CD4-positive, alpha-beta T cell (primary cell): ENCODE data around the gene BCL2A1. TPM values are rescaled to one million over a fixed set of nuclear protein-coding genes. Genes with fewer than 3 reads are reported as not detected.
"Not testable (repeated sequence)": the region's sequence is repeated elsewhere in the genome, so short reads cannot be mapped to it uniquely, and the experiment has no call there.

Source experiments
- ATAC-seq: fragments of 200-7000 bp; cut with Tn5 transposase; one replicate; pipeline ENCODE4 v1.10.0; 2022; ENCODE audit warnings: mild to moderate bottlenecking; ENCODE audit not compliant: poor library complexity
- CTCF ChIA-PET: fragments of 350-600 bp; sonication (Branson Sonifier 250); formaldehyde crosslinking; loops from one replicate; lab custom pipeline; 2021; ENCODE audit warnings: antibody characterized with exemption, inconsistent platforms; lab: Charles Lee
- POLR2A ChIA-PET: fragments of 350-600 bp; sonication (Branson Sonifier 250); formaldehyde crosslinking; loops from one replicate; lab custom pipeline; 2021; ENCODE audit warnings: antibody characterized with exemption, inconsistent platforms; lab: Charles Lee
- DNase-seq, 14 experiments: peaks; one replicate each; pipeline ENCODE4 v3.0.0-alpha.2; 2013 to 2020; ENCODE audit warnings: mixed read lengths in 2 of 14
- H3K27ac ChIP-seq, 2 donors: one replicate each; pipeline versions ENCODE4 v1.5.1 to v1.7.0; 2013; ENCODE audit warnings: low read length in 2 of 2, low read depth in 1 of 2, mild to moderate bottlenecking in 1 of 2
- H3K27me3 ChIP-seq, 2 experiments: 1 replicate in 1 of 2; 2 replicates in 1 of 2; pipeline versions ENCODE4 v1.6.1 to v1.7.0; 2013; ENCODE audit warnings: low read length in 2 of 2, control low read depth in 1 of 2, mild to moderate bottlenecking in 1 of 2, moderate library complexity in 1 of 2; ENCODE audit not compliant: insufficient read depth in 2 of 2, control insufficient read depth in 1 of 2
- H3K36me3 ChIP-seq: one replicate; pipeline ENCODE4 v1.6.1; 2013; ENCODE audit warnings: low read length, control low read depth; ENCODE audit not compliant: insufficient read depth
- H3K4me1 ChIP-seq: one replicate; pipeline ENCODE4 v1.6.1; 2013; ENCODE audit warnings: low read length, control low read depth; ENCODE audit not compliant: insufficient read depth
- H3K4me3 ChIP-seq: one replicate; pipeline ENCODE4 v1.5.1; 2013; ENCODE audit warnings: mild to moderate bottlenecking, low read length, moderate library complexity
- H3K9me3 ChIP-seq, 2 experiments: 1 replicate in 1 of 2; 2 replicates in 1 of 2; pipeline versions ENCODE4 v1.6.1 to v1.7.0; 2013; ENCODE audit warnings: low read length in 2 of 2, mild to moderate bottlenecking in 2 of 2, control low read depth in 1 of 2, moderate library complexity in 1 of 2; ENCODE audit not compliant: control insufficient read depth in 1 of 2, insufficient read depth in 1 of 2
- H3K27ac Mint-ChIP-seq: one replicate; pipeline ENCODE4 v1.8.0; 2020; ENCODE audit warnings: mixed read lengths
- H3K27me3 Mint-ChIP-seq: one replicate; pipeline ENCODE4 v1.8.0; 2021; ENCODE audit warnings: mixed read lengths
- H3K36me3 Mint-ChIP-seq: one replicate; pipeline ENCODE4 v1.8.0; 2021; ENCODE audit warnings: low read depth, mixed read lengths
- H3K4me1 Mint-ChIP-seq: one replicate; pipeline ENCODE4 v1.8.0; 2021; ENCODE audit warnings: low read depth, mixed read lengths
- H3K4me3 Mint-ChIP-seq: one replicate; pipeline ENCODE4 v1.8.0; 2020; ENCODE audit warnings: mild to moderate bottlenecking, mixed read lengths
- H3K9me3 Mint-ChIP-seq: one replicate; pipeline ENCODE4 v1.8.0; 2020; ENCODE audit warnings: mixed read lengths
- intact Hi-C, 2 experiments: fragments of 100-400 bp; cut with DNase I in 1 of 2; cut with micrococcal nuclease in 1 of 2; formaldehyde crosslinking; loops; one replicate each; pipeline versions ENCODE4 v1.15.1 to v1.9.0; 2023 to 2025; cut with DNase I, micrococcal nuclease
- total RNA-seq, 174 experiments: library from RNA in 2 of 174; stranded (reverse) in 2 of 174; gene quantifications; one replicate each; pipeline ENCODE4 v1.2.3 and lab custom pipeline; 2021 to 2026
- TF ChIP-seq, protein P1 (sequence below): fragments of 200-600 bp; IDR thresholded peaks from one replicate; pipeline ENCODE4 v1.8.0; 2022; ENCODE audit warnings: antibody characterized with exemption, mild to moderate bottlenecking

BCL2A1 gene
- total RNA-seq, 2 experiments from 2014 or later: 18.7 to 20.0 TPM

DNA sequence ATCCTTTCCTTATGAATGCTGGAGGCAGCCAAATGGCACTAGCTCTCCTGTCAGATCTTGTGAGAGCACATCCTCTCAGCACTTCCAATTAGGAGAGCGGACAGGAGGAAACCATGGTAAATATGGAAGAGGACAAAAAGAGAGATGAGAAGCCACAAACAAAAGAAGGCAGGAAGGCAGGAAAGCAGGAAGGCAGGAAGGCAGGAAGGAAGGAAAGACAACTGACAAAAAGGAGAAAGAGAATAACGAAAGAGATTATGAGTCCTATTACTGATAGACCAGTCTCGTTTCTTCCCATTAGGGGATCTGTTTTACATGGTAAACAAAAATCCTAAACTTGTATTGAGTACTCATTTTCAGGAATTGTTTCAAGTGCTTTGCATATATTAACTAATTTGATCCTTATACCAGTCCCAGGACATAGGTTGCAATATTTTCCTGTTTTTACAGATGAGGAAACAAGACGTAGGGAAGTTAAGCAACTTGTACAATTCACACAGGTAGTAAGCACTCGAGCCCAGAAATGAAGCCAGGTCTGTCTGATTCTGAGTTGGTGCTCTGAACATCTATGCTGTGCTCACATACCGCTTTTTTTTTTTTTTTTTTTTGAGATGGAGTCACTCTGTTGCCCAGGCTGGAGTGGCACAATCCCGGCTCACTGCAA, 4.2 kb downstream of the BCL2A1 start:
- H3K36me3 Mint-ChIP-seq: peaks cover 3% of the 10 kb centered on the region
- H3K27ac ChIP-seq: peak overlapping the region; percentile 37 to 43
- no peaks in the 10 kb centered on the region for H3K9me3 ChIP-seq
- ATAC-seq (no peak), DNase-seq (no peak)
- no peak overlapping the region for H3K4me3 ChIP-seq
- intact Hi-C loops: loop anchor here in 1 of 2 experiments (2.0 to 5.0 kb wide), 2 partner anchors 42 to 91 kb away; partner anchors contain the start of gene ZFAND6
- H3K27me3 ChIP-seq: no peaks in the 10 kb centered on the region
- no peaks in the 10 kb centered on the region for H3K9me3 Mint-ChIP-seq
- H3K4me1 Mint-ChIP-seq: peaks cover 68% of the 10 kb centered on the region
- H3K4me3 Mint-ChIP-seq: peak overlapping the region; percentile 85
- peak overlapping the region; percentile 86 for H3K27ac Mint-ChIP-seq
- CTCF ChIA-PET: interaction anchor here (1.5 to 1.8 kb wide), 2 partner anchors 35 to 44 kb away, joined by 3 to 4 read pairs; no protein-coding TSS in a partner anchor
- POLR2A ChIA-PET: interaction anchor here (1.9 to 6.8 kb wide), 2 partner anchors 44 to 70 kb away, joined by 24 to 135 read pairs; partner anchors contain the start of gene MTHFS
- H3K36me3 ChIP-seq: no peaks in the 10 kb centered on the region
- TF ChIP-seq, protein P1, sequence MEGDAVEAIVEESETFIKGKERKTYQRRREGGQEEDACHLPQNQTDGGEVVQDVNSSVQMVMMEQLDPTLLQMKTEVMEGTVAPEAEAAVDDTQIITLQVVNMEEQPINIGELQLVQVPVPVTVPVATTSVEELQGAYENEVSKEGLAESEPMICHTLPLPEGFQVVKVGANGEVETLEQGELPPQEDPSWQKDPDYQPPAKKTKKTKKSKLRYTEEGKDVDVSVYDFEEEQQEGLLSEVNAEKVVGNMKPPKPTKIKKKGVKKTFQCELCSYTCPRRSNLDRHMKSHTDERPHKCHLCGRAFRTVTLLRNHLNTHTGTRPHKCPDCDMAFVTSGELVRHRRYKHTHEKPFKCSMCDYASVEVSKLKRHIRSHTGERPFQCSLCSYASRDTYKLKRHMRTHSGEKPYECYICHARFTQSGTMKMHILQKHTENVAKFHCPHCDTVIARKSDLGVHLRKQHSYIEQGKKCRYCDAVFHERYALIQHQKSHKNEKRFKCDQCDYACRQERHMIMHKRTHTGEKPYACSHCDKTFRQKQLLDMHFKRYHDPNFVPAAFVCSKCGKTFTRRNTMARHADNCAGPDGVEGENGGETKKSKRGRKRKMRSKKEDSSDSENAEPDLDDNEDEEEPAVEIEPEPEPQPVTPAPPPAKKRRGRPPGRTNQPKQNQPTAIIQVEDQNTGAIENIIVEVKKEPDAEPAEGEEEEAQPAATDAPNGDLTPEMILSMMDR: no peak
- peaks cover 30% of the 10 kb centered on the region for H3K4me1 ChIP-seq
- no peaks in the 10 kb centered on the region for H3K27me3 Mint-ChIP-seq

DNA sequence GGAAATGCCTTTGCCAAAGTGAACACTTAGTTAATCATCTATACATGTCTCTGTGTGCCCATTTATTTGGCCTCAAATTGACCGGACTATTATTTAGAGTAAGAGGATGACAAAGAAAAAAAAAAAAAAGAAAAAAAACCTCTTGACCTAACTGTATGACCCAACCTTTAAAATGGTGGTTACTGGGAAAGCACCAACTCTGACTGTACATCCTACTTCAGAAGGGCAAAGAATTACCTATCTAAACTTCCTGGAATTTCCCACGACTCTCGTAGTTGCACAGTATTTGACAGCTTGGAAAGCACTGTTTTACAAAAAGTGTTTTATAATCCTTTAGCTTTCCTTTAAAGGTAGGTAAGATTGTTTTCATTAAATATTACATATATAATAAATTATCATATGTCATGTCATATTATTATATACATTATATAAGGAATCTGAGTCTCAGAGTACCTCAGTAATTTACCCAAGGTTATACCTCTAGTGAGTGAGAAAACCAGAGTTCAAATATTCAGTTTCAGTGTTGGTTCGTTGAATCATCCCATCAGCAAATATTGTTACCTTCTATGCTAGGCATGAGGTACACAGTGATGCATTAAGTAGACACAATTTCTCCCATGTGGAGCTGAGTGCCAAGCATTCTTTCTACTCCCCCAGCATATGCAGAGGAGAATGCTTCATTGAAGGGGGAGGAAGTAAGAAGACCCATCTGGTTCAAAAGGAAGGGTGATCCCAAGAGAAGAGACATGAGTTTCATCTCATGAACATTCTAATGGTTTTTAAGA, 5.0 kb downstream of the BCL2A1 start:
- Histone ChIP-seq H3K36me3 (no peaks in the 10 kb centered on the region), H3K27ac (peak overlapping the region in 1 of 2 donors; percentile 37), H3K4me3 (no peak overlapping the region), H3K9me3 (no peaks in the 10 kb centered on the region), H3K4me1 (peaks cover 29% of the 10 kb centered on the region), H3K27me3 (no peaks in the 10 kb centered on the region)
- intact Hi-C loops: loop anchor here in 1 of 2 experiments (2.0 to 5.0 kb wide), 2 partner anchors 41 to 91 kb away; partner anchors contain the start of gene ZFAND6
- ChIA-PET CTCF (interaction anchor here (1.8 kb wide), 1 partner anchor 34 kb away, joined by 4 read pairs; no protein-coding TSS in a partner anchor), POLR2A (interaction anchor here (6.8 kb wide), 1 partner anchor 43 kb away, joined by 135 read pairs; no protein-coding TSS in a partner anchor)
- peak overlapping the region; percentile 85 for H3K4me3 Mint-ChIP-seq
- DNase-seq (peak in 3 of 14 experiments; percentile 43 to 80 (median 73)), ATAC-seq (no peak)
- TF ChIP-seq, protein P1: no peak
- no peaks in the 10 kb centered on the region for H3K27me3 Mint-ChIP-seq
- H3K9me3 Mint-ChIP-seq: no peaks in the 10 kb centered on the region
- peaks cover 3% of the 10 kb centered on the region for H3K36me3 Mint-ChIP-seq
- H3K27ac Mint-ChIP-seq: peak overlapping the region; percentile 86
- peaks cover 61% of the 10 kb centered on the region for H3K4me1 Mint-ChIP-seq

DNA sequence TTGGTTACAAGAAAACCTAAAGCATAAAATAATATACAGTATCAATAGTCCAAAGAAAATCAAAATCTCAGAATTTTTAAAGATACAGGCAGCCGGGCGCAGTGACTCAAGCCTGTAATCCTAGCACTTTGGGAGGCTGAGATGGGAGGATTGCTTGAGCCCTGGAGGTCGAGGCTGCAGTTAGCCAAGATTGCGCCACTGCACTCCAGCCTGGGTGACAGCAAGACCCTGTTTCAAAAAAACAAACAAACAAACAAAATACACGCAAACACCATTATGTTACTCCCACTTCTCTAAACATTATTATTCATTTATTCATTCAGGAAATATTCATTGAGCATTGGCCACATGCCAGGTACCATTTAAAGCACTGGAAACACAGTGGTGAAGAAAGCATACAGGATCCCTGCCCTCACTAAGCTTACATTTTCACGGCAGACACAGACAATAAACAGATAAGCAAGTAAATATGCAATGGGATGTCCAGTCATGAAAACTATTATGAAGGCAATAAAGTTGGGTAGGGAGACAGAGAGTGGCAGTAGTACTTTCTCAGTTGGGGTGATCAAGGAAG, 6.7 kb downstream of the BCL2A1 start:
- DNase-seq (no peak), ATAC-seq (no peak)
- H3K27ac ChIP-seq: no peak overlapping the region
- CTCF ChIA-PET: no interaction called here
- no peaks in the 10 kb centered on the region for H3K9me3 ChIP-seq
- peak overlapping the region; percentile 6 for H3K27ac Mint-ChIP-seq
- TF ChIP-seq, protein P1: no peak
- POLR2A ChIA-PET: interaction anchor here (1.3 kb wide), 1 partner anchor 68 kb away, joined by 4 read pairs; no protein-coding TSS in a partner anchor
- intact Hi-C loops: no loop called here
- no peak overlapping the region for H3K4me3 Mint-ChIP-seq
- H3K4me3 ChIP-seq: no peak overlapping the region
- peaks cover 29% of the 10 kb centered on the region for H3K4me1 ChIP-seq
- peaks cover 49% of the 10 kb centered on the region for H3K4me1 Mint-ChIP-seq
- peaks cover 9% of the 10 kb centered on the region for H3K36me3 ChIP-seq
- H3K9me3 Mint-ChIP-seq: no peaks in the 10 kb centered on the region
- H3K27me3 Mint-ChIP-seq: no peaks in the 10 kb centered on the region
- H3K36me3 Mint-ChIP-seq: peaks cover 4% of the 10 kb centered on the region
- no peaks in the 10 kb centered on the region for H3K27me3 ChIP-seq

DNA sequence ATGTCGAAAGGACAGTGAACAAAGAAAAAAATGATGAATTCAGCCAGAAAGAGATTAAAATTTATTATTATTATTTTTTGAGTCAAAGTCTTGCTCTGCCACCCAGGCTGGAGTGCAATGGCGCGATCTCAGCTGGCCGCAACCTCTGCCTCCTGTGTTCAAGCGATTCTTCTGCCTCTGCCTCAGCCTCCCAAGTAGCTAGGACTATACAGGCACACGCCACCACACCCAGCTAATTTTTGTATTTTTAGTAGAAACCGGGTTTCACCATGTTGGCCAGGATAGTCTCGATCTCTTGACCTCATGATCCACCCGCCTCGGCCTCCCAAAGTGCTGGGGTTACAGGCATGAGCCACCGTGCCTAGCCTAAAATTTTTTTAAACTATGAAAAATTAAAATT, 8.1 kb downstream of the BCL2A1 start:
- H3K27ac ChIP-seq, H3K4me3 ChIP-seq, ATAC-seq, H3K9me3 ChIP-seq, H3K9me3 Mint-ChIP-seq, H3K36me3 Mint-ChIP-seq, CTCF ChIA-PET, intact Hi-C loops, H3K27me3 Mint-ChIP-seq, H3K27ac Mint-ChIP-seq, H3K27me3 ChIP-seq, H3K4me3 Mint-ChIP-seq, DNase-seq, POLR2A ChIA-PET: not testable (repeated sequence)
- peaks cover 21% of the 10 kb centered on the region for H3K4me1 ChIP-seq
- peaks cover 11% of the 10 kb centered on the region for H3K36me3 ChIP-seq
- H3K4me1 Mint-ChIP-seq: peaks cover 37% of the 10 kb centered on the region
